HEK293 (cell line): ENCODE measurements around the gene SH3BP1.
"Not testable (repeated sequence)": the region's sequence is repeated elsewhere in the genome, so short reads cannot be mapped to it uniquely, and the experiment has no call there.

Experiments
- CTCF ChIA-PET: fragments of 350-600 bp; formaldehyde crosslinking; extraction: SDS; loops from one replicate; lab custom pipeline; 2021; ENCODE audit warnings: antibody characterized with exemption; lab: Yijun Ruan, JAX
- POLR2A ChIA-PET: fragments of 300-600 bp; formaldehyde crosslinking; extraction: SDS; loops from one replicate; lab custom pipeline; 2020; ENCODE audit warnings: antibody characterized with exemption, inconsistent platforms; lab: Yijun Ruan, JAX
- H3K27ac ChIP-seq: fragments of 200-500 bp; sonication (Bioruptor generic); 2 replicates; pipeline ENCODE4 v1.5.1; 2014; ENCODE audit warnings: low read depth, low read length, control low read depth, inconsistent platforms; ENCODE audit errors: extremely low read depth
- H3K36me3 ChIP-seq, 2 experiments: fragments of 200-500 bp in 1 of 2; sonication (Bioruptor generic) in 1 of 2; 1 replicate in 1 of 2; 2 replicates in 1 of 2; pipeline ENCODE4 v1.5.1; 2014 to 2017; ENCODE audit warnings: inconsistent platforms in 2 of 2, low read length in 2 of 2; ENCODE audit not compliant: control insufficient read depth in 2 of 2, insufficient read depth in 1 of 2
- H3K4me1 ChIP-seq: fragments of 200-500 bp; sonication (Bioruptor generic); 2 replicates; pipeline ENCODE4 v1.5.1; 2014; ENCODE audit warnings: mild to moderate bottlenecking, low read length, inconsistent platforms; ENCODE audit not compliant: control insufficient read depth, insufficient read depth
- H3K4me3 ChIP-seq: 2 replicates; pipeline ENCODE4 v1.5.1; 2011; ENCODE audit warnings: low read depth, mild to moderate bottlenecking, control low read depth, low read length, moderate library complexity
- H3K9me3 ChIP-seq: fragments of 200-500 bp; sonication (Bioruptor generic); 2 replicates; pipeline ENCODE4 v1.5.1; 2014; ENCODE audit warnings: low read depth, low read length, inconsistent platforms; ENCODE audit not compliant: control insufficient read depth, insufficient read depth
- KLF1 ChIP-seq: fragments of 450-650 bp; formaldehyde crosslinking; IDR thresholded peaks from 2 replicates; pipeline ENCODE4 v1.5.1; 2016; ENCODE audit warnings: missing biosample characterization, missing genetic modification characterization
- SCRT2 ChIP-seq: fragments of 450-650 bp; formaldehyde crosslinking; IDR thresholded peaks from 2 replicates; pipeline ENCODE4 v1.5.1; 2016; ENCODE audit warnings: missing biosample characterization, missing genetic modification characterization
- ZBTB20 ChIP-seq: fragments of 450-650 bp; formaldehyde crosslinking; IDR thresholded peaks from 2 replicates; pipeline ENCODE4 v1.5.1; 2016; ENCODE audit warnings: missing biosample characterization, missing genetic modification characterization
- ZNF175 ChIP-seq: fragments of 450-650 bp; formaldehyde crosslinking; IDR thresholded peaks from 2 replicates; pipeline ENCODE4 v1.5.1; 2016; ENCODE audit warnings: missing biosample characterization, missing genetic modification characterization
- ZNF335 ChIP-seq: fragments of 450-650 bp; formaldehyde crosslinking; conservative IDR thresholded peaks from 2 replicates; pipeline ENCODE4 v1.5.1; 2016; ENCODE audit warnings: missing biosample characterization, missing genetic modification characterization
- ZNF394 ChIP-seq: fragments of 450-650 bp; formaldehyde crosslinking; IDR thresholded peaks from 2 replicates; pipeline ENCODE4 v1.5.1; 2016; ENCODE audit warnings: missing biosample characterization, missing genetic modification characterization, mild to moderate bottlenecking, moderate library complexity, borderline replicate concordance
- ZNF610 ChIP-seq: fragments of 450-650 bp; formaldehyde crosslinking; IDR thresholded peaks from 2 replicates; pipeline ENCODE4 v1.5.1; 2016; ENCODE audit warnings: missing biosample characterization, missing genetic modification characterization, borderline replicate concordance
- TF ChIP-seq, protein P1 (sequence below): fragments of 450-650 bp; formaldehyde crosslinking; IDR thresholded peaks from 2 replicates; pipeline ENCODE4 v1.5.1; 2017; ENCODE audit warnings: missing biosample characterization, missing genetic modification characterization
- TF ChIP-seq, protein P2 (sequence below): fragments of 450-650 bp; formaldehyde crosslinking; IDR thresholded peaks from 2 replicates; pipeline ENCODE4 v1.5.1; 2016; ENCODE audit warnings: missing biosample characterization, missing genetic modification characterization
- TF ChIP-seq, protein P3 (sequence below): fragments of 450-650 bp; formaldehyde crosslinking; IDR thresholded peaks from 2 replicates; pipeline ENCODE4 v1.5.1; 2016; ENCODE audit warnings: missing biosample characterization, missing genetic modification characterization

The SH3BP1 gene

DNA sequence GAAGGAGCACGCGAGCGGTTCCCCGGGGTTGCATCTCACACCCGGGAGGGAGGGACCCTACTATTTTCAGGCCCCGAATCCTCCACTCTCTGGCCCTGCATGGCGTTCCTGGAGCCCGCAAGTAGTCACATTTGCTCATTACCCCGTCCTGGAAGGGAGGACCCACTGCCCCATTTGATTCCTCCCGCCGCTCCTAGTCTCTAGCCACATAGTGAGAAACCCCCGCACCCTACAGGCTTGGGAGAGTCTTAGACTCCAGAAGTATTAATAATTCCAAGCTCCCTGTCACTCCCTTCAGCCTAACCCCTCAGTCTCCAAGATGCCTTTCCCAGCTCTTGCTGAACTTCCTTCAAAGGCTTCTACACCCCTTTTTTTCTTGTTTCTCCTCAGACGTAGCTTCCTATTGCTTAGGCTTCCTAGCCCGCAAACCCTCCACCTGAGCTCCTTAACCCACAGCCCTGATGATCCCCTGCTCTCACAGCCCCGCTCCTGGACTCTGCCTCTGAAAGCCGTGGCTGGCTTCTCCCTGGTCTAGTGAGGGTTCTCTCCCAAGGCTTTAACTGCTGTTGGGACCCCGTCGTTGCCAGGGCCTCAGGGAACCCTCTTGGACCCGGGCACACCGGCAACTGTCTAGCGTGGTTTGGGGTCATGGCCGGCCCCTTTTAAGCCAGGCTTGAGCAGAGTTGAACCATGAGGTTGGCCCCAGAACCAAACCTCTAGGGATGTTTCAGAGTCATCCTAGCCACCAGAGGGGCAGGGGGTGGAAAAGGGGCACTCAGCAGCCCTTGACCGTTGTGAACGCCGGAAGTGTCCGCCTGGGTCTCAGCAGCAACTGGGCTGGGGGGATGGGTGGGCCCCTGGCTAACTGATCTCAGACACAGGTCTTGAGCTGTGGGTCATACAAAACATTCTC, 30.0 kb upstream of the SH3BP1 start:
- TF ChIP-seq, protein P1, sequence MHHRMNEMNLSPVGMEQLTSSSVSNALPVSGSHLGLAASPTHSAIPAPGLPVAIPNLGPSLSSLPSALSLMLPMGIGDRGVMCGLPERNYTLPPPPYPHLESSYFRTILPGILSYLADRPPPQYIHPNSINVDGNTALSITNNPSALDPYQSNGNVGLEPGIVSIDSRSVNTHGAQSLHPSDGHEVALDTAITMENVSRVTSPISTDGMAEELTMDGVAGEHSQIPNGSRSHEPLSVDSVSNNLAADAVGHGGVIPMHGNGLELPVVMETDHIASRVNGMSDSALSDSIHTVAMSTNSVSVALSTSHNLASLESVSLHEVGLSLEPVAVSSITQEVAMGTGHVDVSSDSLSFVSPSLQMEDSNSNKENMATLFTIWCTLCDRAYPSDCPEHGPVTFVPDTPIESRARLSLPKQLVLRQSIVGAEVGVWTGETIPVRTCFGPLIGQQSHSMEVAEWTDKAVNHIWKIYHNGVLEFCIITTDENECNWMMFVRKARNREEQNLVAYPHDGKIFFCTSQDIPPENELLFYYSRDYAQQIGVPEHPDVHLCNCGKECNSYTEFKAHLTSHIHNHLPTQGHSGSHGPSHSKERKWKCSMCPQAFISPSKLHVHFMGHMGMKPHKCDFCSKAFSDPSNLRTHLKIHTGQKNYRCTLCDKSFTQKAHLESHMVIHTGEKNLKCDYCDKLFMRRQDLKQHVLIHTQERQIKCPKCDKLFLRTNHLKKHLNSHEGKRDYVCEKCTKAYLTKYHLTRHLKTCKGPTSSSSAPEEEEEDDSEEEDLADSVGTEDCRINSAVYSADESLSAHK (tag by site-specific recombination), result no peak
- TF ChIP-seq ZNF394 (tag by site-specific recombination), result peak; percentile 68
- TF ChIP-seq, protein P2, sequence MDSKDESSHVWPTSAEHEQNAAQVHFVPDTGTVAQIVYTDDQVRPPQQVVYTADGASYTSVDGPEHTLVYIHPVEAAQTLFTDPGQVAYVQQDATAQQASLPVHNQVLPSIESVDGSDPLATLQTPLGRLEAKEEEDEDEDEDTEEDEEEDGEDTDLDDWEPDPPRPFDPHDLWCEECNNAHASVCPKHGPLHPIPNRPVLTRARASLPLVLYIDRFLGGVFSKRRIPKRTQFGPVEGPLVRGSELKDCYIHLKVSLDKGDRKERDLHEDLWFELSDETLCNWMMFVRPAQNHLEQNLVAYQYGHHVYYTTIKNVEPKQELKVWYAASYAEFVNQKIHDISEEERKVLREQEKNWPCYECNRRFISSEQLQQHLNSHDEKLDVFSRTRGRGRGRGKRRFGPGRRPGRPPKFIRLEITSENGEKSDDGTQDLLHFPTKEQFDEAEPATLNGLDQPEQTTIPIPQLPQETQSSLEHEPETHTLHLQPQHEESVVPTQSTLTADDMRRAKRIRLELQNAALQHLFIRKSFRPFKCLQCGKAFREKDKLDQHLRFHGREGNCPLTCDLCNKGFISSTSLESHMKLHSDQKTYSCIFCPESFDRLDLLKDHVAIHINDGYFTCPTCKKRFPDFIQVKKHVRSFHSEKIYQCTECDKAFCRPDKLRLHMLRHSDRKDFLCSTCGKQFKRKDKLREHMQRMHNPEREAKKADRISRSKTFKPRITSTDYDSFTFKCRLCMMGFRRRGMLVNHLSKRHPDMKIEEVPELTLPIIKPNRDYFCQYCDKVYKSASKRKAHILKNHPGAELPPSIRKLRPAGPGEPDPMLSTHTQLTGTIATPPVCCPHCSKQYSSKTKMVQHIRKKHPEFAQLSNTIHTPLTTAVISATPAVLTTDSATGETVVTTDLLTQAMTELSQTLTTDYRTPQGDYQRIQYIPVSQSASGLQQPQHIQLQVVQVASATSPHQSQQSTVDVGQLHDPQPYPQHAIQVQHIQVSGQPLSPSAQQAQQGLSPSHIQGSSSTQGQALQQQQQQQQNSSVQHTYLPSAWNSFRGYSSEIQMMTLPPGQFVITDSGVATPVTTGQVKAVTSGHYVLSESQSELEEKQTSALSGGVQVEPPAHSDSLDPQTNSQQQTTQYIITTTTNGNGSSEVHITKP (tag by site-specific recombination), result peak; percentile 96
- peak; percentile 82 for TF ChIP-seq ZBTB20 (tag by site-specific recombination)
- TF ChIP-seq SCRT2 (tag by site-specific recombination), result 0 out of 2 replicates have a peak, but pooled peaks have one; percentile 1
- no peak for TF ChIP-seq ZNF175 (tag by site-specific recombination)
- peak; percentile 77 for TF ChIP-seq ZNF335 (tag by site-specific recombination)
- TF ChIP-seq ZNF610 (tag by site-specific recombination), result 0 out of 2 replicates have a peak, but pooled peaks have one; percentile 24
- TF ChIP-seq, all 188 proteins: peak for 6
- no peaks in the 10 kb centered on the region for H3K9me3 ChIP-seq
- peaks cover 0 to 12% of the 10 kb centered on the region in 2 experiments for H3K36me3 ChIP-seq
- peak overlapping the region; percentile 96 for H3K4me3 ChIP-seq
- CTCF ChIA-PET, result interaction anchor here (0.5 to 5.6 kb wide), 10 partner anchors 9 to 1370 kb away, joined by 3 to 60 read pairs (median 5); partner anchors contain the start of gene PDXP
- POLR2A ChIA-PET, result interaction anchor here (0.9 to 3.3 kb wide), 20 partner anchors 8 to 199 kb away, joined by 3 to 35 read pairs (median 8); partner anchors contain the start of genes GCAT, LGALS1, NOL12 and PDXP
- peak overlapping the region; percentile 99 for H3K27ac ChIP-seq
- H3K4me1 ChIP-seq, result peaks cover 8% of the 10 kb centered on the region

DNA sequence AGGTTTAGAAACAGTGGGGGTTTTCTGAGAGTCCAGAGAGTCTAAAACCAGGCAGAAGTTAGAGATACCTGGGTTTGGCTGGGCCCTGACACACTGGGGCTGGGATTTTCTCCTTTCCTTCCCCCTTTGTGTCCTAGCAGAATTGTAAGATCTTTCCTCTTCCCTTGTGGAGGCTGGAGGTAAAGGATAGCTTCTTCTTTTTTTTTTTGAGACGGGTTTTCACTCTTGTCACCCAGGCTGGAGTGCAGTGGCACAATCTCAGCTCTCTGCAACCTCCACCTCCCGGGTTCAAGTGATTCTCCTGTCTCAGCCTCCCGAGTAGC, 29.4 kb upstream of the SH3BP1 start:
- Histone ChIP-seq H3K36me3 (peaks cover 0 to 17% of the 10 kb centered on the region in 2 experiments), H3K27ac (peak overlapping the region; percentile 99), H3K4me3 (peak overlapping the region; percentile 96; the same call in 1 of the 2 replicates)
- H3K4me1 ChIP-seq, H3K9me3 ChIP-seq: not testable (repeated sequence)
- CTCF ChIA-PET, result interaction anchor here (1.2 to 5.6 kb wide), 4 partner anchors 13 to 72 kb away, joined by 3 to 60 read pairs (median 10); no protein-coding TSS in a partner anchor
- POLR2A ChIA-PET, result interaction anchor here (0.9 to 2.8 kb wide), 5 partner anchors 9 to 197 kb away, joined by 3 to 8 read pairs (median 5); partner anchors contain the start of genes GCAT, LGALS1 and PDXP

DNA sequence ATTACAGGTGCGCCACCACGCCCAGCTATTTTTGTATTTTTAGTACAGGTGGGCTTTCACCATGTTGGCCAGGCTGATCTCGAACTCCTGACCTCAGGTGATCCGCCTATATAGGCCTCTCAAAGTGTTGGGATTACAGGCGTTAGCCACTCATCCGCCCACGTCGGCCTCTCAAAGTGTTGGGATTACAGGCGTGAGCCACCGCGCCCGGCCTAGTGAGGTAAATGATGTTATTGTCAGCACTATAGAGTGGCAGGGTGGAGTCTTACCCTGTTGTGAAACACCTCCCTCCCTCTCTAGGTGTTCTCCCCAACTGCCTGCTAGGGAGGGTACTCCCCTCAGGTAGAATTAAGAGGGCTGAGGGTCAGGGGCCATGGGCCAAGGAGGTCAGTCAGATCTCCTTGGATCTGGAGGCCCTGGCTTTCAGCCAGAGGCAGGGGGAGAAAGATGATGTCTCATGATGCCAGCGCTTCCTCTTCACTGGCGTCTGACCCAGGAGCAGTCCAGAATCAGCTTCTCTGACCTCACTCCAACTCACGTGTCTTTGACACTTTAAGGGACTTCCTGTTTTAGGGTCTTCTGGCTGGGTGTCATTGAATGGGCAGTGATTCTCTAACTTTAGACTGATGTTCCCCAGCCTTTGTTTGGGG, 28.9 kb upstream of the SH3BP1 start:
- CTCF ChIA-PET, result interaction anchor here (1.0 to 5.6 kb wide), 6 partner anchors 13 to 72 kb away, joined by 3 to 60 read pairs (median 6); no protein-coding TSS in a partner anchor
- Histone ChIP-seq H3K4me1 (peaks cover 8% of the 10 kb centered on the region), H3K4me3 (no peak overlapping the region), H3K36me3 (peaks cover 0 to 17% of the 10 kb centered on the region in 2 experiments), H3K27ac (no peak overlapping the region), H3K9me3 (no peaks in the 10 kb centered on the region)
- POLR2A ChIA-PET, result interaction anchor here (1.2 to 2.8 kb wide), 4 partner anchors 8 to 64 kb away, joined by 4 to 8 read pairs (median 6); partner anchors contain the start of genes LGALS1 and PDXP
- TF ChIP-seq, protein P3, sequence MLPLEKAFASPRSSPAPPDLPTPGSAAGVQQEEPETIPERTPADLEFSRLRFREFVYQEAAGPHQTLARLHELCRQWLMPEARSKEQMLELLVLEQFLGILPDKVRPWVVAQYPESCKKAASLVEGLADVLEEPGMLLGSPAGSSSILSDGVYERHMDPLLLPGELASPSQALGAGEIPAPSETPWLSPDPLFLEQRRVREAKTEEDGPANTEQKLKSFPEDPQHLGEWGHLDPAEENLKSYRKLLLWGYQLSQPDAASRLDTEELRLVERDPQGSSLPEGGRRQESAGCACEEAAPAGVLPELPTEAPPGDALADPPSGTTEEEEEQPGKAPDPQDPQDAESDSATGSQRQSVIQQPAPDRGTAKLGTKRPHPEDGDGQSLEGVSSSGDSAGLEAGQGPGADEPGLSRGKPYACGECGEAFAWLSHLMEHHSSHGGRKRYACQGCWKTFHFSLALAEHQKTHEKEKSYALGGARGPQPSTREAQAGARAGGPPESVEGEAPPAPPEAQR (tag by site-specific recombination), result no peak
- TF ChIP-seq KLF1 (tag by site-specific recombination), result peak; percentile 96
